ENCODE measurements around the gene ABLIM2. TPM values are rescaled to one million over a fixed set of nuclear protein-coding genes. Genes with fewer than 3 reads are reported as not detected.

Gene ABLIM2
- total RNA-seq, 2 experiments from 2014 or later, result 0.32 to 0.54 TPM

DNA sequence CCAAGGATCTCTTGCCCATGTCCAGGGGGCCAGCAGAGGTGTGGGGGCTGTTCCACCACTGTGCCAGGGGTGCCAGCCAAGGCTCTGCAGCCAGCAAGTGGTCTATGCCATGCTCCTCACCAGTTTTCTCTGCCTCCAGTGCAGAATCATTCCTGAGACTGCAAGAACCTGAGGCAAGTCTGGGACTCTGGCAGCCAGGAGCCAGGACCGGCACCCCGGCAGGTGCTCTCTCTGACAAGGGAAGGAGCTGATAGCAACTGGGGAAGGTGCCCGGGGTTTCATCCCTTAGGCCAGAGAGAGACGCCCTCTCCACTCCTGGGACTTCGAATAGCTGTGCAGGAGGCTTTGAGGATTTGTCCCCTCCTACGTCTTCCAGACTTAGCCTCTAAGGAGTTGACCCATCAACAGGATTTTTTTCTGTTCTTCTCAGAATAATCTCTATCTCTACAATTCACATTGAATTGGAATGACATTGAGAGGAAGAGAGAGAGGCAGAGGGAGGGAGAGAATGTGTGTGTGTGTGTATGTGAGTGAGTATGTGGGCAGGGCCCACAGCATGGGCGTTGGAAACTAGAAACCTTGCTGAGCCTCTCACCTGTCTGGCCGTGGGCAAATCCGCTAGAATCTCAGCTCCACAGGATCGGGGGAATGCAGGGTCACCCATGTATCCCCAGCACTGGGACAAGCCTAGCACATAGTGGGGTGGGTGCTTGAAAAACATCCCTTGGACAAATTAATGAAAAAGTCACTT is 144.5 kb downstream of the ABLIM2 start:
- ATAC-seq (no peak), DNase-seq (no peak)
- intact Hi-C loops (cut with micrococcal nuclease), result no loop called here
- POLR2A ChIA-PET, result interaction anchor here (0.6 kb wide), 1 partner anchor 424 kb away, joined by 3 read pairs; no protein-coding TSS in a partner anchor
- no peak overlapping the region for H3K27ac Mint-ChIP-seq
- peaks cover under 1% of the 10 kb centered on the region for H3K27me3 Mint-ChIP-seq
- H3K9me3 Mint-ChIP-seq, result no peaks in the 10 kb centered on the region
- H3K4me1 Mint-ChIP-seq (ENCODE audit: low read depth), result no peaks in the 10 kb centered on the region
- TF ChIP-seq, protein P1, sequence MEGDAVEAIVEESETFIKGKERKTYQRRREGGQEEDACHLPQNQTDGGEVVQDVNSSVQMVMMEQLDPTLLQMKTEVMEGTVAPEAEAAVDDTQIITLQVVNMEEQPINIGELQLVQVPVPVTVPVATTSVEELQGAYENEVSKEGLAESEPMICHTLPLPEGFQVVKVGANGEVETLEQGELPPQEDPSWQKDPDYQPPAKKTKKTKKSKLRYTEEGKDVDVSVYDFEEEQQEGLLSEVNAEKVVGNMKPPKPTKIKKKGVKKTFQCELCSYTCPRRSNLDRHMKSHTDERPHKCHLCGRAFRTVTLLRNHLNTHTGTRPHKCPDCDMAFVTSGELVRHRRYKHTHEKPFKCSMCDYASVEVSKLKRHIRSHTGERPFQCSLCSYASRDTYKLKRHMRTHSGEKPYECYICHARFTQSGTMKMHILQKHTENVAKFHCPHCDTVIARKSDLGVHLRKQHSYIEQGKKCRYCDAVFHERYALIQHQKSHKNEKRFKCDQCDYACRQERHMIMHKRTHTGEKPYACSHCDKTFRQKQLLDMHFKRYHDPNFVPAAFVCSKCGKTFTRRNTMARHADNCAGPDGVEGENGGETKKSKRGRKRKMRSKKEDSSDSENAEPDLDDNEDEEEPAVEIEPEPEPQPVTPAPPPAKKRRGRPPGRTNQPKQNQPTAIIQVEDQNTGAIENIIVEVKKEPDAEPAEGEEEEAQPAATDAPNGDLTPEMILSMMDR (IDR thresholded peaks at IDR 0.05), result no peak
- CTCF ChIA-PET, result no interaction called here
- H3K4me3 Mint-ChIP-seq, result no peak overlapping the region
- no peaks in the 10 kb centered on the region for H3K36me3 Mint-ChIP-seq (ENCODE audit: low read depth)

DNA sequence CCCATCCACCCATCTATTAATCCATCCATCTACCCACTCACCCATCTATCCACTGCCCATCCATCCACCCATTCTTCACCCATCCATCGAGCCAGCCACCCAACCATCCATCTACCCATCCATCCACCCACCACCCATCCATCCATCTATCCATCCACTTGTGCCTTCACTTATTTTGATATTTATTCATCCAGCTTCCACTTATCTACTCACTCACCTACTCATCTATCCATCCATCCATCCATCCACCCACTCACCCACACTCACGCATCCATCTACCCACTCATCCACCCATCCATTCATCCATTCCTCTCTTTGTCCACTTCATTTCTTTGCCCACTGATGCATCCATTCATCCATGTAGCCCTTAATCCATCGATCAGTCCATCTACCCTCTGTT is 146.1 kb downstream of the ABLIM2 start:
- TF ChIP-seq, protein P1 (IDR thresholded peaks at IDR 0.05), result no peak
- DNase-seq (no peak), ATAC-seq (no peak)
- H3K36me3 Mint-ChIP-seq (ENCODE audit: low read depth), result no peaks in the 10 kb centered on the region
- H3K9me3 Mint-ChIP-seq, result no peaks in the 10 kb centered on the region
- no peak overlapping the region for H3K27ac Mint-ChIP-seq
- ChIA-PET POLR2A (no interaction called here), CTCF (no interaction called here)
- H3K4me1 Mint-ChIP-seq (ENCODE audit: low read depth), result no peaks in the 10 kb centered on the region
- no peaks in the 10 kb centered on the region for H3K27me3 Mint-ChIP-seq
- intact Hi-C loops (cut with micrococcal nuclease), result no loop called here
- H3K4me3 Mint-ChIP-seq, result no peak overlapping the region

DNA sequence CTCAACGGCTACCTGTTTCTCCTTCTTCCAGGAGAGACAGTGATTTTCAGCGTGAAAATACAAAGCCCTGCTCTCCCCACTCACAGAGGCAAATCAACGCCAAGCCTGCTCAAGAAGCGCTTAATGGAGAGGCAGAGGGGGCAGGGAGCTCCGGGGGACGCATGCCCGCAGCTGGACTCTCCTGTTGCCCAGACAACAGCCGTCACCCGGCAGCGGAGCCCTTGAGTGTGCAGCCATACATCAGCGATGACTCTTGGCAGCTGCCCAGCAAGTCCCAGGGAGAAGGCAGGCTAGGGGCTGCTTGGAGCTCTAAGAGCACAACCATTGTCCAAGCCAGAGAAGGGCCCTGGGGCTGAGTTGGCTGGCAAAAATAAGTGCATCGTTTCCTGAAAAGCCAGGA is 148.0 kb downstream of the ABLIM2 start:
- Mint-ChIP-seq H3K27ac (no peak overlapping the region), H3K4me1 (ENCODE audit: low read depth) (no peaks in the 10 kb centered on the region)

DNA sequence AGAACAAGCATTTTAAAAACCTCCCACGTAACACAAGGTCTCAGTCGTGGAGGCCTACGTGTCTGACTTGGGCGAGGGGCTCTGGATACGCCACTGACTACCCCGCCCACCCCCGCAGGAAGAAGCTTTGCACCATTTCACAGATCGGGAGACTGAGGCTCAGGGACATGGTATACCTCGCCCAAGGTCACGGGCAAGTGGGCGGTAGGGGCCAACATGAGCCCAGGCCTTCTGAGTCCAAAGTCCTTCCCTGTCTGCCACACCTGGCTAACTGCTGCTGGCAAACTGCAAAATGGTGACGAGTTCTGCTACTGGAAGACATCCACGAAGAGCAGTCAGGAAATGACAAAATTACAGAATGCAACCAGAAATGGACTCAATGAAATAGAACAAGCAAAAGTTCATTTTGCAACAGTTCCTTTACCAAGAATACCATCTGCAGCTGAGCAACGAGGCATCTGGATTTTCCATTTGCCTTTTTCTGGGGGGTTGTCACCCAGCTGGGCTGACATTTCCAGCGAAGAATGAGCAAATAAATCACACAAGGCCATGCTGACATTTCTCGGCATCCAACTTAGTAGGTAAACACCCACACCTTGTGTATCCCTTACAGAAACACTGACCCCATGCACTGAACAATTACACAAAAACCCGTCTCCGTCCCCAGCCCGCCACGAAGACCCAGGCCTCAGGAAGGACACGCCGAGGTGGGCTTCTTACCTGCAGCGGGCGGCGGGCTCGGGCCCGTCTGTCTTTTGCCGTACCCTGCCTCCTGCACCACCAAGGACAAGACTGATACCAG is 148.7 kb downstream of the ABLIM2 start:
- no peaks in the 10 kb centered on the region for H3K4me1 Mint-ChIP-seq (ENCODE audit: low read depth)
- H3K9me3 Mint-ChIP-seq, result no peaks in the 10 kb centered on the region
- H3K4me3 Mint-ChIP-seq, result no peak overlapping the region
- TF ChIP-seq, protein P1 (IDR thresholded peaks at IDR 0.05), result no peak
- intact Hi-C loops (cut with micrococcal nuclease), result no loop called here
- ChIA-PET POLR2A (no interaction called here), CTCF (interaction anchor here (0.6 kb wide), 1 partner anchor 256 kb away, joined by 3 read pairs; no protein-coding TSS in a partner anchor)
- no peaks in the 10 kb centered on the region for H3K27me3 Mint-ChIP-seq
- DNase-seq (no peak), ATAC-seq (no peak)
- no peaks in the 10 kb centered on the region for H3K36me3 Mint-ChIP-seq (ENCODE audit: low read depth)
- no peak overlapping the region for H3K27ac Mint-ChIP-seq

More for the DNA sequence above, 148.0 kb downstream of the ABLIM2 start:
- ATAC-seq (no peak), DNase-seq (no peak)
- Mint-ChIP-seq H3K27me3 (no peaks in the 10 kb centered on the region), H3K4me3 (no peak overlapping the region), H3K9me3 (no peaks in the 10 kb centered on the region), H3K36me3 (ENCODE audit: low read depth) (no peaks in the 10 kb centered on the region)
- CTCF ChIA-PET, result no interaction called here
- TF ChIP-seq, protein P1 (IDR thresholded peaks at IDR 0.05), result no peak
- intact Hi-C loops (cut with micrococcal nuclease), result no loop called here
- POLR2A ChIA-PET, result no interaction called here

DNA sequence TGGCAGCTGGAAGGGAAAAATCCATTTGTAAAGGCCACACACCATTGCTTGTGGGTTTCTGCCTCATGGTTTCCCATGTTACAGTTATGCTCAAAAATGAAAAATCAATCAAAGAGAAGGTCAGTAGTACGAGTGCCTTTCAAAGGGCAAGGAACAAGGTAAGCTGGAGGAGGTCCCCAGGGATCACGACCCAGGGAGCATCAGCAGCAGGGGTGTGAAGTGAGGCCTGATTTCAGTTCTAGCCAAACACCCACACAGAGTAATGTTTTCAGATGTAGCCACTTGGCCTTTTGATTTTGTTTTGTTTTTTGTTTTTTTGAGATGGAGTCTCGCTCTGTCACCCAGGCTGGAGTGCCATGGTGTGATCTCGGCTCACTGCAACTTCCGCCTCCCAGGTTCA is 149.5 kb downstream of the ABLIM2 start:
- TF ChIP-seq, protein P1 (IDR thresholded peaks at IDR 0.05), result no peak
- no peak for ATAC-seq
- intact Hi-C loops (cut with micrococcal nuclease), result no loop called here
- Mint-ChIP-seq H3K36me3 (ENCODE audit: low read depth) (no peaks in the 10 kb centered on the region), H3K4me3 (no peak overlapping the region), H3K4me1 (ENCODE audit: low read depth) (no peaks in the 10 kb centered on the region), H3K27me3 (no peaks in the 10 kb centered on the region), H3K27ac (no peak overlapping the region), H3K9me3 (no peaks in the 10 kb centered on the region)
- POLR2A ChIA-PET, result no interaction called here
- DNase-seq, result no peak
- CTCF ChIA-PET, result no interaction called here

Data from activated CD8-positive, alpha-beta T cell treated with anti-CD3 and anti-CD28 coated beads for 36 hours (primary cell).